Measurements from ENCODE around the gene HHIP. TPM values are rescaled to one million over a fixed set of nuclear protein-coding genes. Genes with fewer than 3 reads are reported as not detected.

HHIP gene
- total and polyA plus RNA-seq, 2 experiments from 2014 or later, result 20.8 to 29.2 TPM

GRCh38 chr4:144659447-144659846, 13.5 kb downstream of the HHIP start:
- no peak for DNase-seq (ENCODE audit: low spot score)
- no peaks in the 10 kb centered on the region for H3K79me2 ChIP-seq
- no peaks in the 10 kb centered on the region for H3K9me2 ChIP-seq (replicated peaks; ENCODE audit: insufficient read depth)
- H3K9me3 ChIP-seq (ENCODE audit: low read depth), result no peaks in the 10 kb centered on the region
- H3K4me2 ChIP-seq, result no peak overlapping the region
- H4K20me1 ChIP-seq (ENCODE audit: insufficient read depth, poor library complexity, severe bottlenecking), result no peaks in the 10 kb centered on the region
- 78% methylated on average over 5 of the region's 5 CpGs for WGBS (ENCODE audit: low lambda C conversion rate, missing lambda C conversion rate)
- no peak overlapping the region for H3K27ac ChIP-seq
- no peaks in the 10 kb centered on the region for H3K27me3 ChIP-seq
- TF ChIP-seq, protein P1, sequence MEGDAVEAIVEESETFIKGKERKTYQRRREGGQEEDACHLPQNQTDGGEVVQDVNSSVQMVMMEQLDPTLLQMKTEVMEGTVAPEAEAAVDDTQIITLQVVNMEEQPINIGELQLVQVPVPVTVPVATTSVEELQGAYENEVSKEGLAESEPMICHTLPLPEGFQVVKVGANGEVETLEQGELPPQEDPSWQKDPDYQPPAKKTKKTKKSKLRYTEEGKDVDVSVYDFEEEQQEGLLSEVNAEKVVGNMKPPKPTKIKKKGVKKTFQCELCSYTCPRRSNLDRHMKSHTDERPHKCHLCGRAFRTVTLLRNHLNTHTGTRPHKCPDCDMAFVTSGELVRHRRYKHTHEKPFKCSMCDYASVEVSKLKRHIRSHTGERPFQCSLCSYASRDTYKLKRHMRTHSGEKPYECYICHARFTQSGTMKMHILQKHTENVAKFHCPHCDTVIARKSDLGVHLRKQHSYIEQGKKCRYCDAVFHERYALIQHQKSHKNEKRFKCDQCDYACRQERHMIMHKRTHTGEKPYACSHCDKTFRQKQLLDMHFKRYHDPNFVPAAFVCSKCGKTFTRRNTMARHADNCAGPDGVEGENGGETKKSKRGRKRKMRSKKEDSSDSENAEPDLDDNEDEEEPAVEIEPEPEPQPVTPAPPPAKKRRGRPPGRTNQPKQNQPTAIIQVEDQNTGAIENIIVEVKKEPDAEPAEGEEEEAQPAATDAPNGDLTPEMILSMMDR (IDR thresholded peaks at IDR 0.05; ENCODE audit: poor library complexity), result no peak
- TF ChIP-seq EZH2phosphoT487 (IDR thresholded peaks at IDR 0.05; ENCODE audit: low read depth, severe bottlenecking, unreplicated experiment), result no peak
- TF ChIP-seq EZH2 (IDR thresholded peaks at IDR 0.05; ENCODE audit: borderline replicate concordance), result no peak
- no peaks in the 10 kb centered on the region for H3K36me3 ChIP-seq (replicated peaks; ENCODE audit: insufficient read depth, low read depth)
- no peak overlapping the region for H2AFZ ChIP-seq
- no peak overlapping the region for H3K4me3 ChIP-seq
- H3K4me1 ChIP-seq (ENCODE audit: insufficient read depth), result no peaks in the 10 kb centered on the region

- DNase-seq (ENCODE audit: low spot score), result no peak
- H2AFZ ChIP-seq, result no peak overlapping the region
- 85% methylated on average over 7 of the region's 7 CpGs for WGBS (ENCODE audit: low lambda C conversion rate, missing lambda C conversion rate)
- H4K20me1 ChIP-seq (ENCODE audit: insufficient read depth, poor library complexity, severe bottlenecking), result no peaks in the 10 kb centered on the region
- no peaks in the 10 kb centered on the region for H3K27me3 ChIP-seq
- no peak overlapping the region for H3K4me3 ChIP-seq
- TF ChIP-seq EZH2 (IDR thresholded peaks at IDR 0.05; ENCODE audit: borderline replicate concordance) (no peak), EZH2phosphoT487 (IDR thresholded peaks at IDR 0.05; ENCODE audit: low read depth, severe bottlenecking, unreplicated experiment) (no peak)
- TF ChIP-seq, protein P1 (IDR thresholded peaks at IDR 0.05; ENCODE audit: poor library complexity), result no peak
- H3K9me2 ChIP-seq (replicated peaks; ENCODE audit: insufficient read depth), result no peaks in the 10 kb centered on the region
- no peak overlapping the region for H3K4me2 ChIP-seq
- no peaks in the 10 kb centered on the region for H3K4me1 ChIP-seq (ENCODE audit: insufficient read depth)
- H3K27ac ChIP-seq, result no peak overlapping the region
- H3K36me3 ChIP-seq (replicated peaks; ENCODE audit: insufficient read depth, low read depth), result no peaks in the 10 kb centered on the region
- no peaks in the 10 kb centered on the region for H3K79me2 ChIP-seq
- H3K9me3 ChIP-seq (ENCODE audit: low read depth), result no peaks in the 10 kb centered on the region
Observed at GRCh38 chr4:144663834-144664475, 18.0 kb downstream of the HHIP start.

GRCh38 chr4:144666539-144667175, 20.7 kb downstream of the HHIP start:
- no peak overlapping the region for H3K27ac ChIP-seq
- no peaks in the 10 kb centered on the region for H3K36me3 ChIP-seq (replicated peaks; ENCODE audit: insufficient read depth, low read depth)
- TF ChIP-seq EZH2phosphoT487 (IDR thresholded peaks at IDR 0.05; ENCODE audit: low read depth, severe bottlenecking, unreplicated experiment), result no peak
- TF ChIP-seq, protein P1 (IDR thresholded peaks at IDR 0.05; ENCODE audit: poor library complexity), result no peak
- no peak for TF ChIP-seq EZH2 (IDR thresholded peaks at IDR 0.05; ENCODE audit: borderline replicate concordance)
- H3K4me1 ChIP-seq (ENCODE audit: insufficient read depth), result no peaks in the 10 kb centered on the region
- no peak for DNase-seq (ENCODE audit: low spot score)
- H3K9me2 ChIP-seq (replicated peaks; ENCODE audit: insufficient read depth), result no peaks in the 10 kb centered on the region
- H3K4me3 ChIP-seq, result no peak overlapping the region
- H3K9me3 ChIP-seq (ENCODE audit: low read depth), result no peaks in the 10 kb centered on the region
- 88% methylated on average over 2 of the region's 2 CpGs for WGBS (ENCODE audit: low lambda C conversion rate, missing lambda C conversion rate)
- H4K20me1 ChIP-seq (ENCODE audit: insufficient read depth, poor library complexity, severe bottlenecking), result no peaks in the 10 kb centered on the region
- H3K79me2 ChIP-seq, result no peaks in the 10 kb centered on the region
- no peak overlapping the region for H3K4me2 ChIP-seq
- no peak overlapping the region for H2AFZ ChIP-seq
- H3K27me3 ChIP-seq, result no peaks in the 10 kb centered on the region
